GM18505 (cell line): ENCODE data around the gene GREB1L.
"Not testable (repeated sequence)": the region's sequence is repeated elsewhere in the genome, so short reads cannot be mapped to it uniquely, and the experiment has no call there.

Source experiments
- ATAC-seq: cut with Tn5 transposase; IDR thresholded peaks from one replicate; pipeline ENCODE4 v1.9.1; 2021; ENCODE audit not compliant: unreplicated experiment
- POLR2A ChIP-seq: IDR thresholded peaks from 4 replicates; pipeline ENCODE4 v1.6.1; 2011; ENCODE audit warnings: borderline replicate concordance; ENCODE audit not compliant: insufficient read depth, insufficient read length; ENCODE audit errors: extremely low read depth

Gene GREB1L

DNA sequence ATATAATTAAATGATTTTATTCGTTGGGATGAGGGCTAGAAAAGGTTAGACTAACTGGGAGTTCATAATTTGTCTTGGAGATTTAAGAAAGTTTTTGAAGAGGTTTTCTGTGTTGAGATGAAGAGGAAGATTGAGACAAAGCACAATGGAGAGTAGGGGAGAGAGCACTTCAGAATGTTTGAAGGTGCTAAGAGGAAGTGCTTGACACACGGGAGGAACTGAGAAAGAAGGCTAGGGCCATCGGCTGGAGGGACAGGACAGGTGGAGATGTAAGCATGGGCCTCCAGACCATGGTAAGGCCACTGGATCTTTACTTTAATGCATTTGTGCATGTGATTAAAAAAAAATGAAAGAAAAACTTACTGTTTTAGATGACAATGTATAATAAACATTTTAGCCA, 31.5 kb downstream of the GREB1L start:
- no peak for TF ChIP-seq POLR2A
- no peak for ATAC-seq

DNA sequence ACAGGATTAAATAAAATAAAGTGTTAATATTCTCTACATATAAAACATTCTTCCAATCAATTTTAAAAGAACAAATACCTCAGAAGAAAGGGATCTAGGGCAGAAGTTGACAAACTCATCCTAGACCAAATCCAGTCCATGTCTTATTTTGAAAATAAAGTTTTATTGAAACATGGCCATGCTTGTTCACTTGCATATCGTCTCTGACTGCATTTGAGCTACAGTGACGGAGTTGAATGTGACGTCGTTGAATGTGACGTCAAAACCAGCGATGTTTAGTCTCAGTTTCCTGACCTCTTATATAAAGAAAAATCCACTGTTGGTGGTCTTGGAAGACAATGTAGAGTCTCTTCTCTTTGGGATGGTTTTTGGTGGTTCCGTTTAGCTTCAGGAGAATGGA, 33.6 kb downstream of the GREB1L start:
- ATAC-seq: no peak
- no peak for TF ChIP-seq POLR2A

DNA sequence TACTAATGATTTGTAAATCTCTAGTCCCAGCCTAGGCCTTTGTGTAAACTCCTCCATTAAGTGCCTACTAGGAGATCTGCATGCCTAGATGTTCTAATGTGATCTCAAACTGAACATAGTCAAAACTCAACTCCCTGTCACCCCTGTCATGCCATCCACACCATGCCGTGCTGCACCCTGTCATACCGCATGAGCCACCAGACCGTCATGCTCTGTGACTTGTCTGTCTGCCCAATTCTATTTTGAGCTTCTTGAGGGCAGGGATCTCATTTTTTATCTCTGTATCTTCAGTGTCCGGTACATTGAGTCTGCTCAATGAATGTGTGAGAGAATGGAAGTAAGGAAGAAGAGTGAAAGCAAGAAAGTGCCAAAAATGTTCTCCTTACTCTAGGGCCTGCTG, 35.5 kb downstream of the GREB1L start:
- TF ChIP-seq POLR2A: no peak
- no peak for ATAC-seq

DNA sequence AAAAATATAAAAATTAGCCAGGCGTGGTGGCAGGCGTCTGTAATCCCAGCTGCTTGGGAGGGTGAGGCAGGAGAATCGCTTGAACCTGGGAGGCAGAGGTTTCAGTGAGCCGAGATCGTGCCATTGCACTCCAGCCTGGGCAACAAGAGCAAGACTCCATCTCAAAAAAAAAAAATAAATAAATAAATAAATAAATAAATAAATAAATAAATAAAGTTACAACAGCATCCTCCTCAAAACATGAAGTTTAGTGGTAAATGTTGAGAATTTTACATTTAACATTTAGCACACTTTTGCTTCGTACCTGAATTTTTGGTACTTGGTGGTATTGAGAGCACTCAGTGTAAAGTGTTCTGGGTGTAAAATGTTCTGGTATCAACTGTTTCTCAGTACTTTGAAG, 36.2 kb downstream of the GREB1L start:
- not testable (repeated sequence) for ATAC-seq

DNA sequence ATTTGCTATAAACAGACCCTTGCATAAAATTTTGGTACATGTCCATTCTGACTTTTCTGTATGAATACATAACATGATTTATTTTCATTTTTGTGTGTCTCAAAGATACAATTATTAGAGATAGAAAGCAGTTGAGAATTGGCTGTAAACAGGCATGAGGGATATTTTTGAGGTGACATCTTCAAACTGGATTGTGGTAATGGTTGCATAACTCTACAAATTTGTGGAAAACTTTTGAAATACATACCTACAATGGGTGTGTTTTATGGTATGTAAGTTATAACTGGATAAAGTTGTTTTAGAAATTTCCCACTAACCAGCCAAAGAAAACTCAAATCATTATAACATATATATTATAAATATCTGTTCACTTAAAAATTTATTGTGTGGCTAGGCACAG, 39.6 kb downstream of the GREB1L start:
- no peak for TF ChIP-seq POLR2A
- ATAC-seq: no peak

DNA sequence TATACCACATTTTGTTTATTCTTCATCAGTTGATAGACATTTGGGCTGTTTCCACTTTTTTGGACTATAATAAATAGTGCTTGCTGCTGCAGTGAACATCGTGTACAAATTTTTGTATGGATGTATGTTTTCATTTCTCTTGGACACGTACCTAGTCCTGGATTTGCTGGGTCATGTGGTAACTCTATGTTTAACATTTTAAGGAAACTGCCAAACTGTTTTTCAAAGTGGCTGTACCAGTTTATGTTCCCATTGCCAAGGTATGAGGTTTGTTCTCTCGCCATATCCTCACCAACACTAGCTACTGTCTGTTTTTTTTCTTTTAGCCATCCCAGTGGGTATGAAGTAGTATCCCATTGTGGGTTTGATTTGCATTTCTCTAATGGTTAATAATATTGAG, 42.5 kb downstream of the GREB1L start:
- no peak for ATAC-seq

DNA sequence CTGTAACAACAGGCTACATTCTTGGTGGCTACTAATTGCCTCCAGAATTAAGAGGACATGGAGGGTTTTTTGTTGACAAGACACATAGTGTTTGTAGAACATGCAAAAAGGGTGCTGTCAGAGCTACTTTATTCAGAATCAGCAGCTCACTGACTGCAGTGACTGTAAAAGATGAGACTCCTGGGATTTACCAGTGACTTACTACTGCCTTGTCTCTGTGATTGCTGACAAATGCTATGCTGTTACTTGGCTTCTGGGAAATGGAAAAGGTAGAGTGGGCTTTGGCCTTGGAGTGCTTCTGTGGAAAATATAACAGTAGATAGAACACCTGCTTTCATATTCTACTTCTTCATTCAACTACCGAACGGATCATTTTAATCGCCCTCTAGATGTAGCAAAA, 47.8 kb downstream of the GREB1L start:
- ATAC-seq: no peak
- TF ChIP-seq POLR2A: no peak

More for the DNA sequence above, 42.5 kb downstream of the GREB1L start:
- TF ChIP-seq POLR2A: no peak

DNA sequence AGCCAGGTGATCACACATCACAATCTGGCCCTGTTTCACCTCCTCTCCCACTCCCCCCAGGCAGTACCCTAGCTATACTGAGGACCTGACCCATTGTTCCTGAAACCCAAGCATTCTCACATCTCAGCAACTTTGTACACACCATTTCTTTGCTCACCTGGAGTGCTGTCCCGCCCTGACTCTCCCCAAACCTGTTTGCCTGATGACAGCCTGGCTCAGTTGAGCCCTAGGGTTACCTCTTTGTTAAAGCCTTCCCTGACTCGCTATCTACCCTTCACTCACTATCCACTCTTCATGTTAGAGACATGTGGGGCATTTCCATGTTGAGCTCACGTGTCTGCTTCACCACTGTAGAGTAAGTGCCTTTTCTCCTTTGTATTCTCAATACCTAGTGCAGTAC, 49.1 kb downstream of the GREB1L start:
- TF ChIP-seq POLR2A: no peak
- ATAC-seq: no peak

DNA sequence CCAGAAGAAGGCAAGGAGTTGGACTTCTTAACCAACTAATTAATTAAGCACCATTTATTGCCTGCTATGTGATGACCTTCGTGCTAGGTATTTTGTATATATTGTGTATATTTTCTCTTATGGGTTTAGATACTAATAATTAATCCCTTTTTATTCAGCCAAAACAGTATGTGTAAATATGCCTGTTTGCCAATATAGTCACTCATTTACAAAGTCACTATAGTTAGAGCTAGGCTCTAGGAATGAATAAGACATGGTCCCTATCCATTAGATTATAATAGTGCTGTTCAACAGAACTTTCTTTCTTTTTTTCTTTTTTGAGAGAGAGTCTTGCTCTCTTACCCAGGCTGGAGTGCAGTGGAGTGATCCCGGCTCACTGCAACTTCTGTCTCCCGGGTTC, 51.4 kb downstream of the GREB1L start:
- no peak for TF ChIP-seq POLR2A
- ATAC-seq: no peak

DNA sequence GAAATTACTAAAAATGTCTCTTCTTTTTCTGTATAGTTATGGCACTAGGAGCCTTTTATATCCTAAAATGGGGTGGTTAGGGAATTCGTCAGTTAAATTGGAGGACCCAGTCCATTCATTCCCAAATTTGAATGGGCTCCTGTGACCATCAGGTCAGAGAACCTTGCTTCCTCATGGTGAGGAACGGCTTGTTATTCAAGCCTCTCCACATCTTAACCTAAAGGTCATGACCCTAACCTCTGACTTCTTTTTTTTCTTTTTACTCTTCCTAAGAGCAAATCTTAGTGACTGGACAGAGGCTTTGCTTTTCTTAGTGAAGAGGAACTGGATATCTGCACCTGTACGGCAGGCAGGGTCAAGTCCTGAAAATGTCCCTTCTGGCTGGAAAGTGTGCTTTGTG, 53.1 kb downstream of the GREB1L start:
- no peak for ATAC-seq
- no peak for TF ChIP-seq POLR2A

DNA sequence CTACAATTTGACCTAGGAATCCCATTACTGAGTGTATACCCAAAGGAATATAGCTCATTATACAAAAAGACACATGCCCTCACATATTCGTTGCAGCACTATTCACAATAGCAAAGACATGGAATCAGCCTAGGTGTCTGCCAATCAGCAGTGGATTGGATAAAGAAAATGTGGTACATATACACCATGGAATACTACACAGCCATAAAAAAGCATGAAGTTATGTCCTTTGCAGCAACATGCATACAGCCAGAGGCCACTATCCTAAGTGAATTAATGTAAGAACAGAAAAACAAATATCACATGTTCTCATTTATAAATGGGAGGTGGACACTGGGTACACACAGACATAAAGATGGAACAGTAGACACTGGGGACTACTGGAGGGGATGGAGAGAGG, 54.0 kb downstream of the GREB1L start:
- no peak for TF ChIP-seq POLR2A
- ATAC-seq: no peak

DNA sequence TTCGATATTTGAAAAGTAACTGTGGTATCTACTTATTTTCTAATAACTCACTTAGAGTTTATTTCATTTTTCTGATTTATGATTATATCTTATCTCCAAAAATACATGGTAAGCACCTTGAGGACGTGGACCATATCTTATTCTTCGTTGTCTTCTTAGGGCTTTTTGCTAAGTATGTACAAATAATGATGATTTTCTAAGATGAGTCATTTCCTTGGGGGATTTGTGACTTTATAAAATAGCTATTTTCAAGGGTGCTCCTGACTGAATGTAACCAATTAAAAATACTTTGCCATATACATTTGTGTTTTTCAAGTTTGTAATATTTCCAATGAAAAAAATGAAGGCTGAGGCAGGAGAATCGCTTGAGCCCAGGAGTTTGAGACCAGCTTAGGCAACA, 56.3 kb downstream of the GREB1L start:
- no peak for ATAC-seq
- no peak for TF ChIP-seq POLR2A

DNA sequence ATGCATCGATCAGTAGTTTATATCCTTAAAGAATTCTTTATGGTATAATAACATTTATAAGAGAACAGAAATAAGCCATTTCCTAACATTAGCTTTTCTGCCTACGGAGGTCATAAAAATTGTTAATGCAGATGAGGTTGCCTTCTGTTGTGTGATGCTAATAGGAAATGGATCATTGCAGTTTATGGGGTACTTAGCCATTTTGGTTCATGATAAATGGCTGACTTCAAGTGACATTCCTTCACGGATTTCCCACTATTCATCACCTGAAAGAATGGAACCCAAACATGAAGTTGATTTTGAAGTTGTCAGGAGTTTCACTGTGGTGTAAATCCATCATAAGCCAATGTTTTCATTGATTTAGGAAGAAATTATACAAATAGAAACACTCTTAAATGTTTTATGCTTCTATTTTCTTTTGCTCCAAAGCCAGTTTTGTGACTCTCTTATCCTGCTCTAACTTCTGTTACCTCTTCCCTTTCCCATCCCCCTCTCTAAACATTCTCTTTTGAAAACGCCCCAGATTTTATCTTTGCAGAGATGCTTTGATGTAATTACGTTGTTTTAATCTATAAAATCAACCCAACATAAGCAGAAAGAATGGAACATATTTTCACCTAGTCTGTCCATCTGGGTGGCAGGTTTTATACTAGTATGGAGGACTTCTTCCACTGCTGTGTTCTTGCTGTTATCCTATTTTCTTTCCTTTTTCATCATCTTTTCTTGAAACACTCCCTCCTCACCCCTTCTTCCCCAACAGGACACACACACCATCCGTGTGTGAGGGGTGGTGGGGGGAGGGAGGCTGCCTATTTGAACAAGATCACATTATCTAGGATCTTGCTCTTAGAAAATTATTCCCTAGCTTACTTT, 58.2 kb downstream of the GREB1L start:
- ATAC-seq: no peak
- no peak for TF ChIP-seq POLR2A

DNA sequence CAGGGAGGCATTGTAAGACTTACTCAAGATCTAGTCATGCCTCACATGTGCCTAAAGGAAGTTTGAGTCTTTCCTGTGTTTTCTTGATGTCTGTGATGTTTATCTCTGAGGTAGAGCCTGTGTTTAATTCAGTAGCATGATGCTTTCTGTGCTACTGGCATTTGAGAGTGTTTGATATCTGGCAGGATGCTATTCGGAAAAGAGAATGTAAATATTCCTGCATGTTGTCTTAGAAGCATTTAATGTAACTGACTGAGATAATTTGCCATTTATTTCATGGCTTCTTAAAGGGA, 58.8 kb downstream of the GREB1L start:
- TF ChIP-seq POLR2A: no peak
- no peak for ATAC-seq

DNA sequence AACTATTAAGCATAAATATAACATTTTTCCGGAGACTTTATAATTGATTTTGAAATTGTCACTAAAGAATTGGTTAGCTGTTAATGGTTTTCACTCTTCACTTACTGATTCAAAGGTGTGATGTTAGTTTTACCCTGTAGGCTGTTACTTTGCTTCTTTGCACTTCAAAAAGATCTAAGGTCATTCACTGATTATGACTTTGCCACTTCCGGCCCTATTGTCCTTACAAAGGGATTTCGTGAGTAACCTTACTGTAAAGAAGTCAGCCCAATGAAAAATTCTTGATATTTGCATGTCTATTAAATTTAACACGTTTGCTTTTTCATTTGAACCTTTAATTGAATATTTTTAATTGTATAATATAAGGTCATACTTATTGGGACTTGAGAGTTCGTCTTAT, 61.4 kb downstream of the GREB1L start:
- ATAC-seq: no peak
- TF ChIP-seq POLR2A: no peak
